Loucy (cell line): Measurements from ENCODE around the gene HDAC6.

Experiments used
- H2AFZ ChIP-seq: fragments of 200-600 bp; sonication (generic); 2 replicates; pipeline ENCODE4 v1.6.0; 2016; ENCODE audit warnings: antibody characterized with exemption, mild to moderate bottlenecking, low read length, moderate library complexity
- H3F3A ChIP-seq: fragments of 200-600 bp; 2 replicates; pipeline ENCODE4 v1.6.0; 2016; ENCODE audit warnings: antibody characterized with exemption, low read depth, mild to moderate bottlenecking
- H3K27me3 ChIP-seq: fragments of 200-600 bp; sonication (generic); 2 replicates; pipeline ENCODE4 v1.6.1; 2014; ENCODE audit warnings: low read length, mild to moderate bottlenecking; ENCODE audit not compliant: insufficient read depth, poor library complexity, severe bottlenecking
- H3K36me3 ChIP-seq: fragments of 200-600 bp; sonication (generic); 2 replicates; pipeline ENCODE4 v1.6.1; 2016; ENCODE audit warnings: low read length; ENCODE audit not compliant: insufficient read depth
- H3K4me1 ChIP-seq: fragments of 200-600 bp; sonication (generic); 2 replicates; pipeline ENCODE4 v1.5.1; 2014; ENCODE audit warnings: low read length, mild to moderate bottlenecking; ENCODE audit not compliant: insufficient read depth, poor library complexity, severe bottlenecking
- H3K4me2 ChIP-seq: fragments of 200-600 bp; sonication (generic); 2 replicates; pipeline ENCODE4 v1.6.0; 2014; ENCODE audit warnings: antibody characterized with exemption, low read length, low read depth, mild to moderate bottlenecking; ENCODE audit not compliant: poor library complexity, severe bottlenecking
- H3K4me3 ChIP-seq: fragments of 200-600 bp; sonication (generic); 2 replicates; pipeline ENCODE4 v1.5.1; 2014; ENCODE audit warnings: low read length, mild to moderate bottlenecking, mixed read lengths; ENCODE audit not compliant: poor library complexity, severe bottlenecking
- H3K79me2 ChIP-seq: fragments of 200-600 bp; sonication (generic); 2 replicates; pipeline ENCODE4 v1.6.1; 2014; ENCODE audit warnings: low read length; ENCODE audit not compliant: insufficient read depth
- H3K9ac ChIP-seq: fragments of 200-600 bp; sonication (generic); 2 replicates; pipeline ENCODE4 v1.6.0; 2014; ENCODE audit warnings: mild to moderate bottlenecking, low read depth, low read length, moderate library complexity; ENCODE audit not compliant: poor library complexity, severe bottlenecking
- H3K9me2 ChIP-seq: fragments of 200-600 bp; sonication (generic); replicated peaks from 2 replicates; pipeline ENCODE4 v1.6.1; 2016; ENCODE audit warnings: low read depth, low read length, mixed read lengths
- H3K9me3 ChIP-seq: fragments of 200-600 bp; sonication (generic); 2 replicates; pipeline ENCODE4 v1.6.1; 2014; ENCODE audit warnings: mild to moderate bottlenecking, antibody characterized with exemption, low read length, low read depth; ENCODE audit not compliant: insufficient read depth
- H4K20me1 ChIP-seq: fragments of 200-600 bp; sonication (generic); 2 replicates; pipeline ENCODE4 v1.6.0; 2014; ENCODE audit warnings: antibody characterized with exemption, low read length, mild to moderate bottlenecking; ENCODE audit not compliant: insufficient read depth, poor library complexity, severe bottlenecking
- CTCF ChIP-seq: fragments of 200-600 bp; sonication (generic); conservative IDR thresholded peaks from 2 replicates; pipeline ENCODE4 v1.5.1; 2014; ENCODE audit warnings: mild to moderate bottlenecking, antibody characterized with exemption, low read length
- EZH2phosphoT487 ChIP-seq: fragments of 200-600 bp; IDR thresholded peaks from 2 replicates; pipeline ENCODE4 v1.6.1; 2018; ENCODE audit warnings: antibody characterized with exemption, mild to moderate bottlenecking, moderate library complexity, borderline replicate concordance

The HDAC6 gene

DNA sequence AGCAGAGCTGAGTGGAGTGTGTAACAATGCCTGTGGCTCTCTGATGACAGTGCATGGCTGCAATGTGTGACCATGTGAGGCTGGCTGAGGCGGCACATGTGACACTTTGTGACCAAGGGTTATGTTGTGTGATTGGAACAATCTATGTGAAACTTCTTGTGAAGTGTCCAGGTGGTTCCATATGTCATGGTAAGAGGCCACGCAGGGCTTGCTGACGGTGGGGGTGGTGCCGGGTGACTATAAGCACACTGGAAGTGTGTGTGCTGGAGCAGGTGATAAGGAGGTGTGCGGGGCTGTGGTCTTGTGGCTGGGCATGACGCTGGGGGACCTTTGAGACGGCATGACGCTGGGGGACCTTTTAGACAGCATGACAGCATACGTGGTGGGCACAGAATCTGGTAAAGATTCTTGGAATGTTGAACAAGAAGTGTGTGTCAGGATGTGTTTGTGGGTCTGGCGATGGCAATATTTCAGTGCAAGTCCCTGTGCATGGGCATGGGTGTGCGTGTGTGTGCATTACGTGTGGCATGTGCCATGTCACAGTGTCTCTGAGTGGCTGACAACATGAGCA is 7.4 kb upstream of the HDAC6 start:
- Histone ChIP-seq H3K79me2 (no peaks in the 10 kb centered on the region), H3K4me3 (no peak overlapping the region), H3K9ac (no peak overlapping the region), H3K9me3 (no peaks in the 10 kb centered on the region), H4K20me1 (no peaks in the 10 kb centered on the region), H3F3A (no peaks in the 10 kb centered on the region), H3K27me3 (no peaks in the 10 kb centered on the region), H3K9me2 (no peaks in the 10 kb centered on the region), H3K36me3 (no peaks in the 10 kb centered on the region), H3K4me2 (no peak overlapping the region), H3K4me1 (no peaks in the 10 kb centered on the region), H2AFZ (no peak overlapping the region)
- TF ChIP-seq CTCF (no peak), EZH2phosphoT487 (no peak)

DNA sequence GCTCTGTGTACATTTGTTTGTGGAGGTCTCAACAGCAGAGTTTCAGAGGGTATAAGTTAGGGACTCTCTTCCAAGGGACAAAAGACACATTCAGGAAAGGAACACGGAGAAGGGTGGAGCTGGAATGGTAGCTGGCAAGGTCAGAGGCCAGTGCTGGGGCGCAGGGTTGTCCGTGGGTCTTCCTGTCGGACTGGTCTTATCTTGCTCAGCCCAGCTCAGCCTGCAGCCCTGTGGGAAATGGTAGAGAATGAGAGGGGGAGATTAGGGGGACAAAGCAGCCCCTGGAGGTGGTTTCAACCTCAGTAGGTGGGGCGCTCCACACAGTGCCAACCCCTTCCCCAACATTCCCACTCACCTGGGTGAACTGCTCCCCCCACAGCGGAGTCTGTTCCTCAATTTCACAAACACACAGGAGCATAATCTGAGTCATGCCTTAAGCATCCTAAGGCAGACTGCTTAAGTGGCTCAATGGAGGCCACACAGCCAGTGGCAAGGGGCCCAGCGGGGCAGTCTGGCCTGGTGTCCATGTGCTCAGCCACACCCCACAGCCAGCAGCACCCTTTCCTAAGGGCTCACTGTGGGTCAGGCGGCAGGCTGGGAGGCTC is 6.9 kb upstream of the HDAC6 start:
- no peak overlapping the region for H3K4me2 ChIP-seq
- H3K9ac ChIP-seq, result no peak overlapping the region
- H4K20me1 ChIP-seq, result no peaks in the 10 kb centered on the region
- no peaks in the 10 kb centered on the region for H3K9me3 ChIP-seq
- no peaks in the 10 kb centered on the region for H3F3A ChIP-seq
- no peaks in the 10 kb centered on the region for H3K4me1 ChIP-seq
- no peaks in the 10 kb centered on the region for H3K36me3 ChIP-seq
- H3K79me2 ChIP-seq, result no peaks in the 10 kb centered on the region
- H3K27me3 ChIP-seq, result no peaks in the 10 kb centered on the region
- TF ChIP-seq EZH2phosphoT487 (no peak), CTCF (no peak)
- no peaks in the 10 kb centered on the region for H3K9me2 ChIP-seq
- H3K4me3 ChIP-seq, result no peak overlapping the region
- H2AFZ ChIP-seq, result no peak overlapping the region

GRCh38 chrX:48798318-48798717 is 3.5 kb upstream of the HDAC6 start:
- no peaks in the 10 kb centered on the region for H3K9me3 ChIP-seq
- H3K27me3 ChIP-seq, result no peaks in the 10 kb centered on the region
- no peak overlapping the region for H3K4me3 ChIP-seq
- no peaks in the 10 kb centered on the region for H3K36me3 ChIP-seq
- peaks cover 10% of the 10 kb centered on the region; the same call in 1 of the 2 replicates for H3K79me2 ChIP-seq
- no peaks in the 10 kb centered on the region for H4K20me1 ChIP-seq
- peaks cover 14% of the 10 kb centered on the region for H3K4me1 ChIP-seq
- TF ChIP-seq EZH2phosphoT487 (no peak), CTCF (no peak)
- H3K9ac ChIP-seq, result no peak overlapping the region
- no peak overlapping the region for H3K4me2 ChIP-seq
- no peak overlapping the region for H2AFZ ChIP-seq
- H3K9me2 ChIP-seq, result no peaks in the 10 kb centered on the region
- no peaks in the 10 kb centered on the region for H3F3A ChIP-seq
